Peyer's patch (tissue), 4 donors: Measurements from ENCODE around the gene MACROD2. TPM values are rescaled to one million over a fixed set of nuclear protein-coding genes. Genes with fewer than 3 reads are reported as not detected.

Experiments
- DNase-seq, 3 donors: peaks; one replicate each; pipeline ENCODE4 v3.0.0-alpha.2; 2017 to 2019
- H3K27ac ChIP-seq, 4 donors: fragments of 200-600 bp; sonication (generic); one replicate each; pipeline ENCODE4 v1.5.1; 2016 to 2019
- H3K27me3 ChIP-seq, 2 donors: fragments of 200-600 bp; sonication (generic); one replicate each; pipeline ENCODE4 v1.5.1; 2019
- H3K36me3 ChIP-seq, 3 donors: fragments of 200-600 bp; sonication (generic); one replicate each; pipeline ENCODE4 v1.5.1; 2016 to 2019
- H3K4me1 ChIP-seq, 4 donors: fragments of 200-600 bp; sonication (generic); one replicate each; pipeline ENCODE4 v1.5.1; 2016 to 2019
- H3K4me3 ChIP-seq, 4 donors: fragments of 200-600 bp; sonication (generic); 1 replicate in 3 of 4; 2 replicates in 1 of 4; pipeline ENCODE4 v1.5.1; 2016 to 2019; ENCODE audit warnings: mild to moderate bottlenecking in 1 of 4
- H3K9me3 ChIP-seq, 4 donors: fragments of 200-600 bp; sonication (generic); one replicate each; pipeline ENCODE4 v1.5.1; 2016 to 2019; ENCODE audit warnings: mild to moderate bottlenecking in 1 of 4
- POLR2A ChIP-seq, 2 donors: fragments of 450-650 bp; IDR thresholded peaks; one replicate each; pipeline ENCODE4 v1.5.1; 2017; ENCODE audit warnings: antibody characterized with exemption in 2 of 2, mild to moderate bottlenecking in 2 of 2, moderate library complexity in 2 of 2
- total RNA-seq, 4 donors: library from RNA; depleted of rRNA; stranded (reverse); fragments of >200 nt; gene quantifications; one replicate each; pipeline ENCODE4 v1.1.0, GENCODE V29; 2016
- TF ChIP-seq, protein P1 (sequence below), 6 experiments: fragments of 450-650 bp in 4 of 6; fragments of 200-600 bp in 2 of 6; sonication (generic) in 1 of 6; IDR thresholded peaks; one replicate each; pipeline ENCODE4 v1.5.1; 2017 to 2019; ENCODE audit warnings: antibody characterized with exemption in 6 of 6, mild to moderate bottlenecking in 3 of 6, moderate library complexity in 1 of 6

The MACROD2 gene
- total RNA-seq, 4 donors from 2014 or later, result 2.5 to 10.7 (median 6.5) TPM

DNA sequence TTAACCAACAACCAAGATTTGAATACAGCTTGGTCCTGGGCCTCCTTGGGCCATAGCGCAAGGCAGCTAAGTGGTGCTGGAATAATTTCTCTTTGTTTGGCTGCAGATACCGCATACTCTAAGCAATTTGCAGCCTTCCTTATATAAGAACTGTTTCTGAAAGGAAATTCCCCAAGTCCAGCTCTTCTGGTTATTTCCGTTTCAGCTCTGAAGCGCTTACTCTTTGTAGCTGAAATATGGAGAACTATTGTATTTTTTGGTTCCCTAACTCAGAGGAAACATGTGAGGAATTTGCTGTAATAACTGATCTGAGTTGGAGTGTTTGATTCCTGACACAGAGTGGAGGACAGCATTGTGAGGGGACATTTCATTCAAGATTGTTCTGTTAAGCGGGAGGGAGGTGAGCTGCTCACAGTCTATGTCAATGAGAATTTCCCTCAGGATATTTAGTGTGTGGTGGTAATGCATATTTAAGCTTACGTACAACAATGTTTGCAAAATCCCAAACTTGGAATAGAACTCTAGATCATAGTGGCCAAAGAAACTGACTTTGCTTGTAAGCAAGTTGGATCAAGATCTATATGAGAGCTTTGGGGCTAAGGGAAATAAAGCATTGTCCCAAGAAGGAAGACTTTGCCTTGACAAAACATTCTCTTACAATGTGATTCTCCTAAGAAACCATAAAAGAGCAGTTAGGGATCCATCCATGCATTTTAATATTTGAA, 918.7 kb downstream of the MACROD2 start:
- no peaks in the 10 kb centered on the region for H3K9me3 ChIP-seq
- no peak overlapping the region for H3K27ac ChIP-seq
- no peaks in the 10 kb centered on the region for H3K27me3 ChIP-seq
- TF ChIP-seq, protein P1, sequence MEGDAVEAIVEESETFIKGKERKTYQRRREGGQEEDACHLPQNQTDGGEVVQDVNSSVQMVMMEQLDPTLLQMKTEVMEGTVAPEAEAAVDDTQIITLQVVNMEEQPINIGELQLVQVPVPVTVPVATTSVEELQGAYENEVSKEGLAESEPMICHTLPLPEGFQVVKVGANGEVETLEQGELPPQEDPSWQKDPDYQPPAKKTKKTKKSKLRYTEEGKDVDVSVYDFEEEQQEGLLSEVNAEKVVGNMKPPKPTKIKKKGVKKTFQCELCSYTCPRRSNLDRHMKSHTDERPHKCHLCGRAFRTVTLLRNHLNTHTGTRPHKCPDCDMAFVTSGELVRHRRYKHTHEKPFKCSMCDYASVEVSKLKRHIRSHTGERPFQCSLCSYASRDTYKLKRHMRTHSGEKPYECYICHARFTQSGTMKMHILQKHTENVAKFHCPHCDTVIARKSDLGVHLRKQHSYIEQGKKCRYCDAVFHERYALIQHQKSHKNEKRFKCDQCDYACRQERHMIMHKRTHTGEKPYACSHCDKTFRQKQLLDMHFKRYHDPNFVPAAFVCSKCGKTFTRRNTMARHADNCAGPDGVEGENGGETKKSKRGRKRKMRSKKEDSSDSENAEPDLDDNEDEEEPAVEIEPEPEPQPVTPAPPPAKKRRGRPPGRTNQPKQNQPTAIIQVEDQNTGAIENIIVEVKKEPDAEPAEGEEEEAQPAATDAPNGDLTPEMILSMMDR (IDR thresholded peaks at IDR 0.05), result no peak
- TF ChIP-seq POLR2A (IDR thresholded peaks at IDR 0.05), result no peak
- no peaks in the 10 kb centered on the region for H3K4me1 ChIP-seq
- no peaks in the 10 kb centered on the region for H3K36me3 ChIP-seq
- no peak overlapping the region for H3K4me3 ChIP-seq
- DNase-seq, result no peak

DNA sequence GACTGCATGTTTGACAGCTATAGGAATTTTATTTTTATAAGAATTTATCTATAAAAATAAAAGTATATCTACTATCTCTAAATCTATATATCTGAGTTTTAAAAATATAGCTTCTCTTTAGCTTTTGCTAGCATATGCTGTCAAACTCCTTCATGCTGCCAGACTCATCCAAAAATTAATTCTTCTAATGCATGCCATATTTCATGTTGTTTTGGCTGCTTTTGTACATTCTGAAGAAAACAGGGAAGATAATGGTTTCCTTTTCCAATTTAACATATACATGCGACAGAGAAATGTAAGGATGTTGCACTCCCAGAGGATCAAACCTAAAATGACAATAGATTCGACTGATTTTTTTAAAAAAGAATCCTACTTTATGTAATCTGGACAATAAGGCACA, 919.3 kb downstream of the MACROD2 start:
- TF ChIP-seq, protein P1 (IDR thresholded peaks at IDR 0.05), result no peak
- TF ChIP-seq POLR2A (IDR thresholded peaks at IDR 0.05), result no peak

DNA sequence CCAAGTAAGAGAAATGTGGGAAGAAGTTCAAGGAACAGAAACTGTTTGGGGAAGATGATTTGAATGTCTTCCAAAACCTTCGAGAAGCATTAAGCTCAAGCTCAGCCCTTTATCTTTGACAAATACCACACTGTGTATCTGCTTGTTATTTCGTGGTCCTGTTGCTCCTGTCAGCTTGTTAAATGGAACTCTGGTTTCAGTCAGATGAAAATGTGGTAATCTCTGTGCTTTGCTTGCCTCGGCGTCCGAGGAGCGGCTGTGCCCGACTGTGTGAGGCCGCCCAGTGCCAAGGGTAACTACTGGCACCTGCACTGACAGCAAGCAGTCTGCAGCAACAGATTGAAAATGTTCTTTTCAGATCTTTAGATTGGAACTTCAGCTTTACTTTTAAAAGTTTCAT, 920.0 kb downstream of the MACROD2 start:
- no peak overlapping the region for H3K27ac ChIP-seq
- TF ChIP-seq, protein P1 (IDR thresholded peaks at IDR 0.05), result no peak
- no peak for TF ChIP-seq POLR2A (IDR thresholded peaks at IDR 0.05)
- no peak for DNase-seq
- H3K4me3 ChIP-seq, result no peak overlapping the region
- H3K36me3 ChIP-seq, result no peaks in the 10 kb centered on the region
- H3K9me3 ChIP-seq, result no peaks in the 10 kb centered on the region
- H3K27me3 ChIP-seq, result no peaks in the 10 kb centered on the region
- peaks cover 0 to 9% (median 0%) of the 10 kb centered on the region in 4 donors for H3K4me1 ChIP-seq

More for the DNA sequence above, 919.3 kb downstream of the MACROD2 start:
- H3K9me3 ChIP-seq, result no peaks in the 10 kb centered on the region
- no peaks in the 10 kb centered on the region for H3K27me3 ChIP-seq
- peaks cover 0 to 3% (median 0%) of the 10 kb centered on the region in 4 donors for H3K4me1 ChIP-seq
- H3K27ac ChIP-seq, result no peak overlapping the region
- DNase-seq, result no peak
- H3K4me3 ChIP-seq, result no peak overlapping the region
- no peaks in the 10 kb centered on the region for H3K36me3 ChIP-seq

DNA sequence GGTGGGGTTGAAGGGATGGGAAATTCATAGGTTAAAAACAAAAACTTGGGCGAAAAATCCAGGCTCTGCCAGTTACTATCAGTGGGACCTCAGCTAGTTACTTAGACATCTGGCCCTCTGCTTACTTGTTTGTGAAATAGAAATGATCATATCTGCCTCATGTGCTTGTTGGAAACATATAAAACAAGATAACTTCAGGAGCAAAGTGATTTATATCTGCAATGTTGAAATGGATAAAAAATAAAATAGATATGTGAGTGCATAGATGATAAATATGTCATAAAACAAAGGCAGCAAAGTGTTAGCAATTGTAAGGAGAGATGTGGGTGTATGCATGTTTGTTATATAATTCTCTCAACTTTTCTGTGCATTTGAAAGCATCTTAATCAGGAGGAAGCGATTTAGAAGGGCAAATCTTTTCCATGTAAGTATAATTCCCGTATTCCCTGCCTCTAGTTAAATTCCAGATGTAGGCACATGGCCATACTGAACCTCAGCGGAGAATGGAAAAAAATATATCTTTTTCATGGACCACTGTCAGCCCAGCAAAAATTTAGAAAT, 921.1 kb downstream of the MACROD2 start:
- no peaks in the 10 kb centered on the region for H3K27me3 ChIP-seq
- H3K4me3 ChIP-seq, result no peak overlapping the region
- no peaks in the 10 kb centered on the region for H3K9me3 ChIP-seq
- no peak overlapping the region for H3K27ac ChIP-seq
- H3K36me3 ChIP-seq, result no peaks in the 10 kb centered on the region
- peaks cover 0 to 9% (median 0%) of the 10 kb centered on the region in 4 donors for H3K4me1 ChIP-seq
- DNase-seq, result no peak
- no peak for TF ChIP-seq POLR2A (IDR thresholded peaks at IDR 0.05)
- TF ChIP-seq, protein P1 (IDR thresholded peaks at IDR 0.05), result no peak

DNA sequence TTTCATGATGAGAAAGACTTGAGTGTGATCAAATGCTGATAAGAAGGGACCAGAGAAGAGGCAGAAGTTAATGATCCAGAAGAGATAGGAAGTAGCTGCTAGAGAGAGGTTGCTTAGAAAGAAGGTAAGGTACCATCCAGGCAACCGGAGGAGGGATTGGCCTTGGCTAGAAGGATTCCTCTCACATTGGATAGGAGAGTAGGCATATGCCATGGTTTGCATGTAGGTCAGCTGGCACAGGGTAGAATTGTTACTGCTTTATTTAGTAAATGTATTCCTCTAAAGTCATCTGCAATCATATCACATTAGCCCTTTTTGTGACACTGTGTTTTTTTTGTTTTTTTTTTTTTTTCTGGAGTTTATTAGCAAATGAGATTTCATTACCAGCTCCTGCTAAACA, 923.0 kb downstream of the MACROD2 start:
- H3K36me3 ChIP-seq, result no peaks in the 10 kb centered on the region
- DNase-seq, result no peak
- H3K4me3 ChIP-seq, result no peak overlapping the region
- TF ChIP-seq, protein P1 (IDR thresholded peaks at IDR 0.05), result no peak
- no peak for TF ChIP-seq POLR2A (IDR thresholded peaks at IDR 0.05)
- H3K27ac ChIP-seq, result no peak overlapping the region
- H3K9me3 ChIP-seq, result no peaks in the 10 kb centered on the region
- peaks cover 0 to 9% (median 0%) of the 10 kb centered on the region in 4 donors for H3K4me1 ChIP-seq
- no peaks in the 10 kb centered on the region for H3K27me3 ChIP-seq
